LoVo (cell line): ENCODE measurements around the gene ADAMTS12.

Experiments
- DNase-seq: peaks from one replicate; pipeline ENCODE4 v3.0.0-alpha.2; 2016; ENCODE audit warnings: low spot score

ADAMTS12 gene

DNA sequence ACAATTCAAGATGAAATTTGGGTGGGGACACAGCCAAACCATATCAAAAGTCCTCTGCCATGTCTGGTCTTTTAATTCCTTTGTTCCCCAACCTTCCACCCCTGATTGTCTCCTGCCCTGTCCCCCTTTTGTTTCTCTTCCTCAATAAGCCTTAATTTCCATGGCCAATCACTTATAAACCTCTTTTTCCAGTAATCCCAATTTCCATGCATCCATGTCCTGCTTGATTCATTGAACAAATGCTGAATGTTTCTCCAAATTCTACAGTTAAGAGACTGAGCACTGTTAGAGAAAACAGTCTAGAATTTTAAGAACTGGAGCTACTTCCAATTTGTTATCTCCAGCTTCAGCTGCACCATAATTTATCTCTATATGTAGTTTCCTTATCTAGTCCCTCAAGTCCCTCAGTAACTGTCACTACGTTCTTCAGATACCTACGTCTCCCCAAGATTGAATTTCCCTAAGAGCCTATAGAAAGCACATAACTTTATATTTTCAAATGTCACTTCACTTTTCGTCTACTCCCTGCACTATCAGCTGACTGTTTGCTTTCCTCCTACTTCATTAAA is 416.8 kb downstream of the ADAMTS12 start:
- peak; percentile 14 for DNase-seq

DNA sequence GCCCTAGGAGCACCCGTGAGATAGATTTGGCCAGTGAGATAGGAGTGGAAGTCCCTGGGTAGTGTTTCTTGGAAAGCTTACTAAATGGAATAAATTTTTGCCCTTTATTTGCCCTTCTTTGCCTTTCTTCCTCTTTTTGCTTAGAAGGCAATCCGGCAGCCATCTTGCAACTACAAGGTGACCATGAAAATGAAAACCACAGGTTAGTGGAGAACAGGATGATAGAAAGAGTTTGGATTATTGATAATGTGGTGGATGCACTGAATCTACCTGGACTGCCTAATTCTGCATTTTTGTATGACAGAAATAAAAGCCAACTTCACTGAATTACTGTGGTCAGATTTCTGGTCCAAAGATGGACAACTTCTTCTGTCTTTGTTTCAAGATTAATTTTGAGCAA is 417.8 kb downstream of the ADAMTS12 start:
- DNase-seq, result no peak
